K562 (cell line): Measurements from ENCODE around the gene SLC16A9. TPM values are rescaled to one million over a fixed set of nuclear protein-coding genes. Genes with fewer than 3 reads are reported as not detected.
A peak's percentile ranks its signal among the peaks of the same experiment; 100 is the strongest.

ENCODE experiments used
- GTF2A2 ChIP-seq: IDR thresholded peaks from 2 replicates; pipeline ENCODE4 v1.6.1; 2016; ENCODE audit warnings: mild to moderate bottlenecking, missing genetic modification characterization, missing compliant biosample characterization
- polyA plus RNA-seq, 8 experiments: library from polyadenylated mRNA; depleted of rRNA in 4 of 8; stranded (reverse) in 5 of 8; unstranded in 3 of 8; fragments of >200 nt; fragmentation: Nextera tagmentation in 2 of 8; fragmentation: Illumina TruSeq in 1 of 8; extraction: Ambion mirVana in 2 of 8; extraction: Trizol in 1 of 8; gene quantifications; 2 replicates each; pipeline versions ENCODE4 v1.2.1 to v1.2.3, GENCODE V29; 2011 to 2014; ENCODE audit warnings: inconsistent platforms in 1 of 8, missing spikeins in 1 of 8
- total RNA-seq, 7 experiments: library from RNA; depleted of rRNA in 6 of 7; stranded (reverse); fragments of >200 nt in 6 of 7; fragmentation: Illumina TruSeq in 2 of 7; extraction: Trizol in 2 of 7; gene quantifications; 2 replicates each; pipeline versions ENCODE4 v1.2.1 to v1.2.3, GENCODE V29; 2011 to 2021; ENCODE audit warnings: low replicate concordance in 1 of 7
- TF ChIP-seq, protein P1 (sequence below): fragments of 450-650 bp; IDR thresholded peaks from 2 replicates; pipeline ENCODE4 v1.6.1; 2016; ENCODE audit warnings: mild to moderate bottlenecking, moderate library complexity
- TF ChIP-seq, protein P2 (sequence below): fragments of 450-650 bp; IDR thresholded peaks from 2 replicates; pipeline ENCODE4 v1.6.1; 2014; ENCODE audit warnings: low read depth, mild to moderate bottlenecking, moderate library complexity, borderline replicate concordance
- TF ChIP-seq, protein P3 (sequence below): sonication (generic); formaldehyde crosslinking; IDR thresholded peaks from 2 replicates; pipeline ENCODE4 v1.8.0; 2022; ENCODE audit warnings: missing genetic modification reagents, mild to moderate bottlenecking, moderate library complexity, borderline replicate concordance

SLC16A9 gene
- total and polyA plus RNA-seq, 9 of the 15 experiments (the other 6 are each of a cell fraction or from before 2014, with no cell fraction given) = 0.90 to 6.4 (median 2.1) TPM

DNA sequence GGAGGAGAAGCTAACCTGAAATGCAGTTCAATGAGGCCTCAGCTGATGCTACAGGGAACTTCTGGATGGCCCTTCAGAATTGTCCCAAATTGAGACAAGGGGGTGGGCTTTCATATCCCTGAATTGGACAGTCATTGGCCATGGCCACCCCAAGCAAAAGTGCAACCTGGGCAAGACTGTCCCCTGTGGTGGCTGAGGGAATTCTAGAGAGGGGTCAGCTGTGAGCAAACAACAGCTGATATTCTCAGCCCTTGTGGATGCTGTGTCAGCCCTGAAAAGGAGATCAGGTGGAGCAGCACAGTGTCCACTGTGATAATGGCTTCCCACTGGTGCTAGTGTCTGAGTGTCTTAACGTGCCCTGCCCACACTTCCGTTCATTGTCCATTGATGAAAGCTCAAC lies 76.6 kb downstream of the SLC16A9 start (continued):
- TF ChIP-seq, protein P1, sequence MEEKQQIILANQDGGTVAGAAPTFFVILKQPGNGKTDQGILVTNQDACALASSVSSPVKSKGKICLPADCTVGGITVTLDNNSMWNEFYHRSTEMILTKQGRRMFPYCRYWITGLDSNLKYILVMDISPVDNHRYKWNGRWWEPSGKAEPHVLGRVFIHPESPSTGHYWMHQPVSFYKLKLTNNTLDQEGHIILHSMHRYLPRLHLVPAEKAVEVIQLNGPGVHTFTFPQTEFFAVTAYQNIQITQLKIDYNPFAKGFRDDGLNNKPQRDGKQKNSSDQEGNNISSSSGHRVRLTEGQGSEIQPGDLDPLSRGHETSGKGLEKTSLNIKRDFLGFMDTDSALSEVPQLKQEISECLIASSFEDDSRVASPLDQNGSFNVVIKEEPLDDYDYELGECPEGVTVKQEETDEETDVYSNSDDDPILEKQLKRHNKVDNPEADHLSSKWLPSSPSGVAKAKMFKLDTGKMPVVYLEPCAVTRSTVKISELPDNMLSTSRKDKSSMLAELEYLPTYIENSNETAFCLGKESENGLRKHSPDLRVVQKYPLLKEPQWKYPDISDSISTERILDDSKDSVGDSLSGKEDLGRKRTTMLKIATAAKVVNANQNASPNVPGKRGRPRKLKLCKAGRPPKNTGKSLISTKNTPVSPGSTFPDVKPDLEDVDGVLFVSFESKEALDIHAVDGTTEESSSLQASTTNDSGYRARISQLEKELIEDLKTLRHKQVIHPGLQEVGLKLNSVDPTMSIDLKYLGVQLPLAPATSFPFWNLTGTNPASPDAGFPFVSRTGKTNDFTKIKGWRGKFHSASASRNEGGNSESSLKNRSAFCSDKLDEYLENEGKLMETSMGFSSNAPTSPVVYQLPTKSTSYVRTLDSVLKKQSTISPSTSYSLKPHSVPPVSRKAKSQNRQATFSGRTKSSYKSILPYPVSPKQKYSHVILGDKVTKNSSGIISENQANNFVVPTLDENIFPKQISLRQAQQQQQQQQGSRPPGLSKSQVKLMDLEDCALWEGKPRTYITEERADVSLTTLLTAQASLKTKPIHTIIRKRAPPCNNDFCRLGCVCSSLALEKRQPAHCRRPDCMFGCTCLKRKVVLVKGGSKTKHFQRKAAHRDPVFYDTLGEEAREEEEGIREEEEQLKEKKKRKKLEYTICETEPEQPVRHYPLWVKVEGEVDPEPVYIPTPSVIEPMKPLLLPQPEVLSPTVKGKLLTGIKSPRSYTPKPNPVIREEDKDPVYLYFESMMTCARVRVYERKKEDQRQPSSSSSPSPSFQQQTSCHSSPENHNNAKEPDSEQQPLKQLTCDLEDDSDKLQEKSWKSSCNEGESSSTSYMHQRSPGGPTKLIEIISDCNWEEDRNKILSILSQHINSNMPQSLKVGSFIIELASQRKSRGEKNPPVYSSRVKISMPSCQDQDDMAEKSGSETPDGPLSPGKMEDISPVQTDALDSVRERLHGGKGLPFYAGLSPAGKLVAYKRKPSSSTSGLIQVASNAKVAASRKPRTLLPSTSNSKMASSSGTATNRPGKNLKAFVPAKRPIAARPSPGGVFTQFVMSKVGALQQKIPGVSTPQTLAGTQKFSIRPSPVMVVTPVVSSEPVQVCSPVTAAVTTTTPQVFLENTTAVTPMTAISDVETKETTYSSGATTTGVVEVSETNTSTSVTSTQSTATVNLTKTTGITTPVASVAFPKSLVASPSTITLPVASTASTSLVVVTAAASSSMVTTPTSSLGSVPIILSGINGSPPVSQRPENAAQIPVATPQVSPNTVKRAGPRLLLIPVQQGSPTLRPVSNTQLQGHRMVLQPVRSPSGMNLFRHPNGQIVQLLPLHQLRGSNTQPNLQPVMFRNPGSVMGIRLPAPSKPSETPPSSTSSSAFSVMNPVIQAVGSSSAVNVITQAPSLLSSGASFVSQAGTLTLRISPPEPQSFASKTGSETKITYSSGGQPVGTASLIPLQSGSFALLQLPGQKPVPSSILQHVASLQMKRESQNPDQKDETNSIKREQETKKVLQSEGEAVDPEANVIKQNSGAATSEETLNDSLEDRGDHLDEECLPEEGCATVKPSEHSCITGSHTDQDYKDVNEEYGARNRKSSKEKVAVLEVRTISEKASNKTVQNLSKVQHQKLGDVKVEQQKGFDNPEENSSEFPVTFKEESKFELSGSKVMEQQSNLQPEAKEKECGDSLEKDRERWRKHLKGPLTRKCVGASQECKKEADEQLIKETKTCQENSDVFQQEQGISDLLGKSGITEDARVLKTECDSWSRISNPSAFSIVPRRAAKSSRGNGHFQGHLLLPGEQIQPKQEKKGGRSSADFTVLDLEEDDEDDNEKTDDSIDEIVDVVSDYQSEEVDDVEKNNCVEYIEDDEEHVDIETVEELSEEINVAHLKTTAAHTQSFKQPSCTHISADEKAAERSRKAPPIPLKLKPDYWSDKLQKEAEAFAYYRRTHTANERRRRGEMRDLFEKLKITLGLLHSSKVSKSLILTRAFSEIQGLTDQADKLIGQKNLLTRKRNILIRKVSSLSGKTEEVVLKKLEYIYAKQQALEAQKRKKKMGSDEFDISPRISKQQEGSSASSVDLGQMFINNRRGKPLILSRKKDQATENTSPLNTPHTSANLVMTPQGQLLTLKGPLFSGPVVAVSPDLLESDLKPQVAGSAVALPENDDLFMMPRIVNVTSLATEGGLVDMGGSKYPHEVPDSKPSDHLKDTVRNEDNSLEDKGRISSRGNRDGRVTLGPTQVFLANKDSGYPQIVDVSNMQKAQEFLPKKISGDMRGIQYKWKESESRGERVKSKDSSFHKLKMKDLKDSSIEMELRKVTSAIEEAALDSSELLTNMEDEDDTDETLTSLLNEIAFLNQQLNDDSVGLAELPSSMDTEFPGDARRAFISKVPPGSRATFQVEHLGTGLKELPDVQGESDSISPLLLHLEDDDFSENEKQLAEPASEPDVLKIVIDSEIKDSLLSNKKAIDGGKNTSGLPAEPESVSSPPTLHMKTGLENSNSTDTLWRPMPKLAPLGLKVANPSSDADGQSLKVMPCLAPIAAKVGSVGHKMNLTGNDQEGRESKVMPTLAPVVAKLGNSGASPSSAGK = no peak
- TF ChIP-seq, protein P2, sequence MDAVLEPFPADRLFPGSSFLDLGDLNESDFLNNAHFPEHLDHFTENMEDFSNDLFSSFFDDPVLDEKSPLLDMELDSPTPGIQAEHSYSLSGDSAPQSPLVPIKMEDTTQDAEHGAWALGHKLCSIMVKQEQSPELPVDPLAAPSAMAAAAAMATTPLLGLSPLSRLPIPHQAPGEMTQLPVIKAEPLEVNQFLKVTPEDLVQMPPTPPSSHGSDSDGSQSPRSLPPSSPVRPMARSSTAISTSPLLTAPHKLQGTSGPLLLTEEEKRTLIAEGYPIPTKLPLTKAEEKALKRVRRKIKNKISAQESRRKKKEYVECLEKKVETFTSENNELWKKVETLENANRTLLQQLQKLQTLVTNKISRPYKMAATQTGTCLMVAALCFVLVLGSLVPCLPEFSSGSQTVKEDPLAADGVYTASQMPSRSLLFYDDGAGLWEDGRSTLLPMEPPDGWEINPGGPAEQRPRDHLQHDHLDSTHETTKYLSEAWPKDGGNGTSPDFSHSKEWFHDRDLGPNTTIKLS = no peak
- TF ChIP-seq GTF2A2 (tag) = no peak
- TF ChIP-seq, protein P3, sequence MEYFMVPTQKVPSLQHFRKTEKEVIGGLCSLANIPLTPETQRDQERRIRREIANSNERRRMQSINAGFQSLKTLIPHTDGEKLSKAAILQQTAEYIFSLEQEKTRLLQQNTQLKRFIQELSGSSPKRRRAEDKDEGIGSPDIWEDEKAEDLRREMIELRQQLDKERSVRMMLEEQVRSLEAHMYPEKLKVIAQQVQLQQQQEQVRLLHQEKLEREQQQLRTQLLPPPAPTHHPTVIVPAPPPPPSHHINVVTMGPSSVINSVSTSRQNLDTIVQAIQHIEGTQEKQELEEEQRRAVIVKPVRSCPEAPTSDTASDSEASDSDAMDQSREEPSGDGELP (CRISPR knock-in tag) = peak; percentile 74; the same call in 1 of the 2 replicates
